Spleen (tissue), 11 donors: Measurements from ENCODE around the gene DDX51. TPM values are rescaled to one million over a fixed set of nuclear protein-coding genes. Genes with fewer than 3 reads are reported as not detected.
A peak's percentile ranks its signal among the peaks of the same experiment; 100 is the strongest.

Experiments used
- DNase-seq: peaks from one replicate; pipeline ENCODE4 v3.0.0-alpha.2; 2020
- H3K27ac ChIP-seq, 8 donors: fragments of 200-600 bp; sonication (generic) in 7 of 8; 1 replicate in 4 of 8; 2 replicates in 4 of 8; pipeline versions ENCODE4 v1.5.0 to v1.8.0; 2016 to 2021; ENCODE audit warnings: inconsistent platforms in 4 of 8, mild to moderate bottlenecking in 4 of 8, moderate library complexity in 1 of 8
- H3K27me3 ChIP-seq, 7 donors: fragments of 200-600 bp; sonication (generic) in 6 of 7; replicated peaks in 1 of 7; 1 replicate in 4 of 7; 2 replicates in 3 of 7; pipeline versions ENCODE4 v1.5.0 to v1.8.0; 2016 to 2021; ENCODE audit warnings: inconsistent platforms in 3 of 7, mild to moderate bottlenecking in 1 of 7
- H3K36me3 ChIP-seq, 6 donors: fragments of 200-600 bp; sonication (generic) in 5 of 6; 1 replicate in 4 of 6; 2 replicates in 2 of 6; pipeline versions ENCODE4 v1.5.0 to v1.8.0; 2016 to 2021; ENCODE audit warnings: inconsistent platforms in 2 of 6
- H3K4me1 ChIP-seq, 6 donors: fragments of 200-600 bp; sonication (generic) in 5 of 6; 1 replicate in 3 of 6; 2 replicates in 3 of 6; pipeline versions ENCODE4 v1.5.0 to v1.8.0; 2016 to 2021; ENCODE audit warnings: inconsistent platforms in 3 of 6
- H3K4me3 ChIP-seq, 8 donors: fragments of 200-600 bp; sonication (generic) in 7 of 8; 1 replicate in 4 of 8; 2 replicates in 4 of 8; pipeline versions ENCODE4 v1.5.0 to v1.8.0; 2016 to 2021; ENCODE audit warnings: inconsistent platforms in 4 of 8, mild to moderate bottlenecking in 4 of 8, moderate library complexity in 2 of 8
- H3K9me3 ChIP-seq, 8 donors: fragments of 200-600 bp; sonication (generic) in 7 of 8; 1 replicate in 4 of 8; 2 replicates in 4 of 8; pipeline versions ENCODE4 v1.5.0 to v1.8.0; 2016 to 2021; ENCODE audit warnings: inconsistent platforms in 4 of 8
- CTCF ChIP-seq, 11 experiments: fragments of 200-600 bp in 7 of 11; fragments of 450-650 bp in 4 of 11; sonication (generic) in 4 of 11; IDR thresholded peaks in 8 of 11; conservative IDR thresholded peaks in 3 of 11; 1 replicate in 7 of 11; 2 replicates in 4 of 11; pipeline versions ENCODE4 v1.4.0 to v1.8.0; 2016 to 2021; ENCODE audit warnings: antibody characterized with exemption in 11 of 11, inconsistent platforms in 4 of 11, mild to moderate bottlenecking in 1 of 11
- POLR2A ChIP-seq, 3 donors: fragments of 450-650 bp; IDR thresholded peaks; one replicate each; pipeline ENCODE4 v1.5.1; 2017; ENCODE audit warnings: antibody characterized with exemption in 3 of 3, mild to moderate bottlenecking in 1 of 3
- POLR2AphosphoS5 ChIP-seq, 3 donors: sonication (generic); formaldehyde crosslinking; IDR thresholded peaks; one replicate each; pipeline ENCODE4 v1.5.1; 2017; ENCODE audit warnings: antibody characterized with exemption in 3 of 3
- WGBS, 5 donors: extraction: QIAGEN DNeasy Blood & Tissue Kit in 3 of 5; methylation state at CpG; one replicate each; pipeline versions ENCODE4 v1.1.5 to v1.1.7; 2013 to 2018; 5-methylcytosine and 5-hydroxymethylcytosine counted together
- intact Hi-C: fragments of 100-400 bp; cut with DNase I; formaldehyde crosslinking; loops from one replicate; pipeline ENCODE4 v1.15.0; 2023; ENCODE audit warnings: low total_unique reads
- polyA plus RNA-seq, 3 donors: library from polyadenylated mRNA; stranded (reverse); fragments of 200-250 nt; gene quantifications; one replicate each; pipeline ENCODE4 v1.2.1, GENCODE V29; 2013
- total RNA-seq, 7 donors: library from RNA; depleted of rRNA in 3 of 7; stranded (reverse); fragments of >200 nt in 3 of 7; fragmentation: NEBNext Ultra II Directional in 4 of 7; extraction: Animal tissue kit (Norgen Biotek cat#: 25700) in 4 of 7; gene quantifications; one replicate each; pipeline versions ENCODE4 v1.1.0 to v1.2.1, GENCODE V29; 2016 to 2021
- donor health status: healthy with polysubstance abuse.
- donor health status: DM: no; HTN: no; CAD: no; lungs with moderate emphysema.
- donor health status: DM: no; HTN: no; CAD: no.
- donor health status: Bipolar disorder and iron deficiency.
- donor health status: healthy.
- donor health status: DM: no; HTN: no; CAD: no.
- donor health status: DM: yes; HTN: yes; CAD: no.

The DDX51 gene
- total and polyA plus RNA-seq, 10 donors = 16.9 to 36.0 (median 19.5) TPM

- peak; percentile 89 for DNase-seq
- no peaks in the 10 kb centered on the region for H3K36me3 ChIP-seq
- H3K27ac ChIP-seq = peak overlapping the region; percentile 60 to 91 (median 80)
- H3K27me3 ChIP-seq = peaks cover 0 to 74% (median 0%) of the 10 kb centered on the region in 7 donors
- 6 to 45% (median 39%) methylated on average over 31 to 59 of the region's 59 CpGs for WGBS, 5 donors
- peak overlapping the region; percentile 22 to 83 (median 48) for H3K4me3 ChIP-seq
- TF ChIP-seq POLR2AphosphoS5 (IDR thresholded peaks at IDR 0.05) (no peak), POLR2A (IDR thresholded peaks at IDR 0.05) (no peak), CTCF (IDR thresholded peaks at IDR 0.05 in 8 of 11, conservative IDR thresholded peaks at IDR 0.05 in 3 of 11) (no peak)
- peaks cover 10 to 60% (median 36%) of the 10 kb centered on the region in 6 donors for H3K4me1 ChIP-seq
- H3K9me3 ChIP-seq = peaks cover 0 to 50% (median 17%) of the 10 kb centered on the region in 8 donors
- intact Hi-C loops = no loop called here
These were observed 46.1 kb upstream of the DDX51 start for GRCh38 chr12:132190012-132190755.

GRCh38 chr12:132189378-132190011 is 45.4 kb upstream of the DDX51 start:
- intact Hi-C loops = no loop called here

GRCh38 chr12:132188916-132189325 is 44.8 kb upstream of the DDX51 start:
- no peak for DNase-seq
- intact Hi-C loops = no loop called here
- peak overlapping the region; percentile 60 to 91 (median 80) for H3K27ac ChIP-seq

More at GRCh38 chr12:132189378-132190011, 45.4 kb upstream of the DDX51 start:
- WGBS, 5 donors = 0 to 2% (median 1%) methylated on average over 26 to 69 of the region's 69 CpGs
- H3K27ac ChIP-seq = peak overlapping the region; percentile 60 to 91 (median 80)
- H3K4me3 ChIP-seq = peak overlapping the region; percentile 22 to 83 (median 48)
- peaks cover 10 to 60% (median 36%) of the 10 kb centered on the region in 6 donors for H3K4me1 ChIP-seq
- TF ChIP-seq CTCF (IDR thresholded peaks at IDR 0.05 in 8 of 11, conservative IDR thresholded peaks at IDR 0.05 in 3 of 11) = peak in 5 of 11 experiments; percentile 28 to 49 (median 34)
- TF ChIP-seq POLR2A (IDR thresholded peaks at IDR 0.05) = no peak
- peak; percentile 76 to 84 (median 84) for TF ChIP-seq POLR2AphosphoS5 (IDR thresholded peaks at IDR 0.05)
- peaks cover 0 to 73% (median 0%) of the 10 kb centered on the region in 7 donors for H3K27me3 ChIP-seq
- peaks cover 0 to 51% (median 16%) of the 10 kb centered on the region in 8 donors for H3K9me3 ChIP-seq
- DNase-seq = peak; percentile 99
- no peaks in the 10 kb centered on the region for H3K36me3 ChIP-seq

More at GRCh38 chr12:132188916-132189325, 44.8 kb upstream of the DDX51 start:
- Histone ChIP-seq H3K9me3 (peaks cover 0 to 51% (median 11%) of the 10 kb centered on the region in 8 donors), H3K4me3 (peak overlapping the region; percentile 22 to 83 (median 48)), H3K4me1 (peaks cover 10 to 60% (median 36%) of the 10 kb centered on the region in 6 donors), H3K36me3 (no peaks in the 10 kb centered on the region), H3K27me3 (peaks cover 0 to 73% (median 0%) of the 10 kb centered on the region in 7 donors)
- TF ChIP-seq POLR2A (IDR thresholded peaks at IDR 0.05) = no peak
- no peak for TF ChIP-seq POLR2AphosphoS5 (IDR thresholded peaks at IDR 0.05)
- no peak for TF ChIP-seq CTCF (IDR thresholded peaks at IDR 0.05 in 8 of 11, conservative IDR thresholded peaks at IDR 0.05 in 3 of 11)
- WGBS, 5 donors = 27 to 53% (median 37%) methylated on average over 8 to 20 of the region's 20 CpGs
